H1 (cell line): ENCODE results near the gene NETO1. TPM values are rescaled to one million over a fixed set of nuclear protein-coding genes. Genes with fewer than 3 reads are reported as not detected.

ENCODE experiments used
- ATF2 ChIP-seq: IDR thresholded peaks from 2 replicates; pipeline ENCODE4 v1.6.1; 2012; ENCODE audit warnings: low read length, inconsistent platforms
- CBX5 ChIP-seq: fragments of 300-800, 300-1000 bp; sonication (generic); IDR thresholded peaks from 2 replicates; pipeline ENCODE4 v1.7.1; 2016; ENCODE audit warnings: antibody characterized with exemption, low read length, low read depth
- CBX8 ChIP-seq: fragments of 300-800, 300-1000 bp; sonication (generic); IDR thresholded peaks from 2 replicates; pipeline ENCODE4 v1.7.1; 2016; ENCODE audit warnings: low read depth, low read length, borderline replicate concordance
- CHD1 ChIP-seq: IDR thresholded peaks from 2 replicates; pipeline ENCODE4 v1.6.1; 2012; ENCODE audit warnings: low read depth, low read length, improper control_type of control experiment
- EP300 ChIP-seq, 2 experiments: IDR thresholded peaks; 1 replicate in 1 of 2; 2 replicates in 1 of 2; pipeline ENCODE4 v1.6.1; 2011 to 2012; ENCODE audit warnings: low read depth in 2 of 2, low read length in 2 of 2, mild to moderate bottlenecking in 2 of 2, borderline replicate concordance in 1 of 2, inconsistent platforms in 1 of 2, moderate library complexity in 1 of 2
- HDAC2 ChIP-seq, 2 experiments: fragments of 300-600 bp in 1 of 2; sonication (generic) in 1 of 2; IDR thresholded peaks; 2 replicates each; pipeline ENCODE4 v1.6.1; 2011 to 2012; ENCODE audit warnings: low read depth in 2 of 2, low read length in 2 of 2, mild to moderate bottlenecking in 2 of 2, moderate library complexity in 2 of 2, borderline replicate concordance in 1 of 2, inconsistent platforms in 1 of 2
- HDAC6 ChIP-seq: IDR thresholded peaks from one replicate; pipeline ENCODE4 v1.7.1; 2012; ENCODE audit warnings: low read depth, mild to moderate bottlenecking, inconsistent platforms, low read length, moderate library complexity
- KDM4A ChIP-seq: IDR thresholded peaks from one replicate; pipeline ENCODE4 v1.7.1; 2012; ENCODE audit warnings: low read depth, mild to moderate bottlenecking, moderate library complexity, low read length, inconsistent platforms; ENCODE audit not compliant: severe bottlenecking
- NRF1 ChIP-seq: IDR thresholded peaks from 2 replicates; pipeline ENCODE4 v1.6.1; 2011; ENCODE audit warnings: mild to moderate bottlenecking, low read depth, low read length, improper control_type of control experiment
- POLR2AphosphoS5 ChIP-seq: IDR thresholded peaks from 2 replicates; pipeline ENCODE4 v1.6.1; 2011; ENCODE audit warnings: low read depth, low read length
- RAD21 ChIP-seq, 2 experiments: IDR thresholded peaks in 1 of 2; conservative IDR thresholded peaks in 1 of 2; 2 replicates each; pipeline ENCODE4 v1.6.1; 2011; ENCODE audit warnings: low read depth in 2 of 2, low read length in 2 of 2, improper control_type of control experiment in 1 of 2, inconsistent platforms in 1 of 2, mild to moderate bottlenecking in 1 of 2, moderate library complexity in 1 of 2
- RBBP5 ChIP-seq: IDR thresholded peaks from 2 replicates; pipeline ENCODE4 v1.7.1; 2012; ENCODE audit warnings: low read depth, mild to moderate bottlenecking, inconsistent platforms, low read length, moderate library complexity, borderline replicate concordance
- SIN3A ChIP-seq, 2 experiments: IDR thresholded peaks in 1 of 2; conservative IDR thresholded peaks in 1 of 2; 2 replicates each; pipeline ENCODE4 v1.6.1; 2011 to 2012; ENCODE audit warnings: low read length in 2 of 2, improper control_type of control experiment in 1 of 2, low read depth in 1 of 2, mild to moderate bottlenecking in 1 of 2
- SP1 ChIP-seq: IDR thresholded peaks from 2 replicates; pipeline ENCODE4 v1.6.1; 2011; ENCODE audit warnings: low read depth, low read length
- TAF1 ChIP-seq: IDR thresholded peaks from 2 replicates; pipeline ENCODE4 v1.6.1; 2011; ENCODE audit warnings: mild to moderate bottlenecking, low read depth, low read length
- TAF7 ChIP-seq: optimal IDR thresholded peaks from 2 replicates; pipeline ENCODE3; 2011; ENCODE audit warnings: low read depth, mild to moderate bottlenecking, inconsistent platforms, low read length, moderate library complexity, borderline replicate concordance
- TBP ChIP-seq: IDR thresholded peaks from 2 replicates; pipeline ENCODE4 v1.6.1; 2011; ENCODE audit warnings: low read depth, low read length, improper control_type of control experiment
- TEAD4 ChIP-seq: IDR thresholded peaks from 2 replicates; pipeline ENCODE4 v1.6.1; 2012; ENCODE audit warnings: low read depth, low read length, inconsistent platforms, mixed read lengths
- USF2 ChIP-seq: IDR thresholded peaks from 2 replicates; pipeline ENCODE4 v1.6.1; 2011; ENCODE audit warnings: low read length, improper control_type of control experiment
- YY1 ChIP-seq: IDR thresholded peaks from 2 replicates; pipeline ENCODE4 v1.6.1; 2011; ENCODE audit warnings: low read depth, mild to moderate bottlenecking, low read length
- polyA plus RNA-seq, 7 experiments: library from polyadenylated mRNA; depleted of rRNA in 3 of 7; stranded (reverse) in 5 of 7; unstranded in 2 of 7; fragments of >200 nt in 5 of 7; fragments of 200-250 nt in 2 of 7; gene quantifications; 1 replicate in 5 of 7; 2 replicates in 1 of 7; 4 replicates in 1 of 7; pipeline versions ENCODE4 v1.2.1 to v1.2.3, GENCODE V29; 2011 to 2013; ENCODE audit warnings: missing spikeins in 2 of 7, mixed read lengths in 2 of 7
- total RNA-seq: library from RNA; stranded (reverse); fragmentation: NEBNext Ultra II Directional; extraction: Animal tissue kit (Norgen Biotek cat#: 25700); gene quantifications from 2 replicates; pipeline ENCODE4 v1.2.1, GENCODE V29; 2021

NETO1 gene
- total and polyA plus RNA-seq, 2 of the 8 experiments (the other 6 are each of a cell fraction or from before 2014, with no cell fraction given), result 3.0 to 19.3 TPM

- TF ChIP-seq NRF1 (no peak), TAF7 (no peak), POLR2AphosphoS5 (no peak), CHD1 (no peak), SIN3A (conservative IDR thresholded peaks at IDR 0.05 in 1 of 2, IDR thresholded peaks at IDR 0.05 in 1 of 2; ENCODE audit: low read depth in 1 of 2, low read length in 2 of 2) (no peak), TAF1 (no peak; the same call in 1 of the 2 replicates), YY1 (no peak), HDAC2 (IDR thresholded peaks at IDR 0.05; ENCODE audit: borderline replicate concordance in 1 of 2, low read depth in 2 of 2, low read length in 2 of 2) (peak; percentile 7 to 72; a peak in 2 of 4 replicates), USF2 (no peak), CBX5 (no peak), HDAC6 (no peak), ATF2 (no peak), RAD21 (IDR thresholded peaks at IDR 0.05 in 1 of 2, conservative IDR thresholded peaks at IDR 0.05 in 1 of 2; ENCODE audit: low read depth in 2 of 2, low read length in 2 of 2) (no peak), TEAD4 (no peak), EP300 (IDR thresholded peaks at IDR 0.05; ENCODE audit: borderline replicate concordance in 1 of 2, low read depth in 2 of 2, low read length in 2 of 2) (no peak), KDM4A (peak; percentile 99), TBP (no peak; the same call in 1 of the 2 replicates), RBBP5 (no peak; the same call in 1 of the 2 replicates), CBX8 (no peak), SP1 (no peak)
Measured at GRCh38 chr18:72866901-72867745, 664 bp downstream of the NETO1 start (continued).
